Kidney epithelial cell (primary cell): Measurements from ENCODE around the gene WFDC2. TPM values are rescaled to one million over a fixed set of nuclear protein-coding genes. Genes with fewer than 3 reads are reported as not detected.

Experiments used
- DNase-seq: peaks from one replicate; pipeline ENCODE4 v3.0.0-alpha.2; 2010; ENCODE audit warnings: low read depth
- H3K27me3 ChIP-seq: 2 replicates; pipeline ENCODE4 v1.6.0; 2011; ENCODE audit warnings: low read length; ENCODE audit not compliant: control insufficient read depth, insufficient read depth
- H3K36me3 ChIP-seq: 2 replicates; pipeline ENCODE4 v1.5.1; 2011; ENCODE audit warnings: low read length; ENCODE audit not compliant: control insufficient read depth, insufficient read depth
- H3K4me3 ChIP-seq: 2 replicates; pipeline ENCODE4 v1.5.1; 2011; ENCODE audit warnings: low read depth, mild to moderate bottlenecking, control low read depth, low read length
- total RNA-seq: library from RNA; depleted of rRNA; stranded (reverse); fragments of >200 nt; gene quantifications from 2 replicates; pipeline ENCODE4 v1.2.3, GENCODE V29; 2015
- TF ChIP-seq, protein P1 (sequence below): IDR thresholded peaks from 2 replicates; pipeline ENCODE4 v1.5.1; 2011; ENCODE audit warnings: mild to moderate bottlenecking, moderate library complexity, low read length, control low read depth, inconsistent platforms; ENCODE audit not compliant: insufficient read depth, poor library complexity, severe bottlenecking

The WFDC2 gene
- total RNA-seq, 1 donor from 2014 or later: 84.9 TPM

DNA sequence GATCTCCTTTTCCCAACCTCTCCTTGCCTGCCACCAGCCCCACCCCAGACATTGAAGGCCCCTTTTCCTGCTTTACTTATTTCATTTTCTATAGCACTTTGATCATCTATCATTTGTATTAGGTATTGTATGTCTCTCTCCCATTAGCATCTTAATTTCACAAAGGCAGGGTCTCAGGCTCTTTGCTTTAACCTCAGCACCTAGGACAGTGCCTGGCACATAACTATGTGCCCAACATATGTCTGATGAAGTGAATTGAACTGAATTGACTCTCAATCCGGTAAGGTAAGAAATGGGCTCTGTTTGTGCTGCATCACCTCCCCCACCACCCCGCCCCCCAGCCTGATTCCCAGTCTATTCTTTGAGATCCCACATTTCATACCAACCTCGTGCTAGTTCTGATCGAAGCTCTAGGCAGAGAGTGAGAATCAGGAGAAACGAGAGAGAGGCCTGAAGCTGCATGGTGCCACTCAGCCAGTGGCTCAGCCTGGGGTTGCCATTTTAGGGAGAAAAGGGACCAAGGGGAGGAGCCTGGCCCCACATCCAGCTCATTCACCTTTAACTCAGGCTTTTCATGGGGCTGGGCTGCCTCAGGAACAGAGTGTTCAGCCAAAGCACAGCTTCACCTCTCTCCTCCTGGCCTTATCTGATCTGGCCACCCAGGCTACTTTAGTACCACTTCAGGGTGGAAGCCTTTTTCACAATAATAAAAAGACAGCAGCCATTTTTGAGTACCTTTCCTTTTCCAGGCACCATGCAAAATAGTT, 45.8 kb downstream of the WFDC2 start, which contains the start of gene SPINT3:
TSS of gene SPINT3 (minus strand) at position 476 of the 767 bp plus-strand sequence. CDS start at position 462, 14 bp downstream.
- no peaks in the 10 kb centered on the region for H3K27me3 ChIP-seq
- no peak within 1 kb of the TSS for H3K4me3 ChIP-seq
- H3K36me3 ChIP-seq: no peaks in the 10 kb centered on the region
- TF ChIP-seq, protein P1, sequence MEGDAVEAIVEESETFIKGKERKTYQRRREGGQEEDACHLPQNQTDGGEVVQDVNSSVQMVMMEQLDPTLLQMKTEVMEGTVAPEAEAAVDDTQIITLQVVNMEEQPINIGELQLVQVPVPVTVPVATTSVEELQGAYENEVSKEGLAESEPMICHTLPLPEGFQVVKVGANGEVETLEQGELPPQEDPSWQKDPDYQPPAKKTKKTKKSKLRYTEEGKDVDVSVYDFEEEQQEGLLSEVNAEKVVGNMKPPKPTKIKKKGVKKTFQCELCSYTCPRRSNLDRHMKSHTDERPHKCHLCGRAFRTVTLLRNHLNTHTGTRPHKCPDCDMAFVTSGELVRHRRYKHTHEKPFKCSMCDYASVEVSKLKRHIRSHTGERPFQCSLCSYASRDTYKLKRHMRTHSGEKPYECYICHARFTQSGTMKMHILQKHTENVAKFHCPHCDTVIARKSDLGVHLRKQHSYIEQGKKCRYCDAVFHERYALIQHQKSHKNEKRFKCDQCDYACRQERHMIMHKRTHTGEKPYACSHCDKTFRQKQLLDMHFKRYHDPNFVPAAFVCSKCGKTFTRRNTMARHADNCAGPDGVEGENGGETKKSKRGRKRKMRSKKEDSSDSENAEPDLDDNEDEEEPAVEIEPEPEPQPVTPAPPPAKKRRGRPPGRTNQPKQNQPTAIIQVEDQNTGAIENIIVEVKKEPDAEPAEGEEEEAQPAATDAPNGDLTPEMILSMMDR: no peak
- DNase-seq: no peak

- DNase-seq: peak; percentile 26
- TF ChIP-seq, protein P1: no peak
- no peaks in the 10 kb centered on the region for H3K36me3 ChIP-seq
- no peak overlapping the region for H3K4me3 ChIP-seq
- H3K27me3 ChIP-seq: no peaks in the 10 kb centered on the region
Observed at GRCh38 chr20:45518282-45518681, 48.7 kb downstream of the WFDC2 start.

- Histone ChIP-seq H3K36me3 (no peaks in the 10 kb centered on the region), H3K27me3 (no peaks in the 10 kb centered on the region), H3K4me3 (no peak overlapping the region)
- TF ChIP-seq, protein P1: no peak
- no peak for DNase-seq
Observed at GRCh38 chr20:45523821-45524220, 54.3 kb downstream of the WFDC2 start.

- H3K36me3 ChIP-seq: no peaks in the 10 kb centered on the region
- TF ChIP-seq, protein P1: no peak
- DNase-seq: no peak
- H3K27me3 ChIP-seq: no peaks in the 10 kb centered on the region
- H3K4me3 ChIP-seq: no peak overlapping the region
Observed at GRCh38 chr20:45527294-45527693, 57.7 kb downstream of the WFDC2 start.

Other genes starting within 250 kb of the WFDC2 start
- not detected in 2 replicates for gene SEMG2, start 248.4 kb upstream of the WFDC2 start, total RNA-seq
- 88.0 and 99.5 TPM in 2 replicates for gene SLPI, start 215.2 kb upstream of the WFDC2 start, total RNA-seq
- not detected in 2 replicates for gene RBPJL, start 162.9 kb upstream of the WFDC2 start, total RNA-seq
- not detected in 2 replicates for gene MATN4, start 161.5 kb upstream of the WFDC2 start, total RNA-seq
- 155 and 175 TPM in 2 replicates for gene SDC4, start 121.3 kb upstream of the WFDC2 start, total RNA-seq
- gene SYS1, start 106.6 kb upstream of the WFDC2 start, total RNA-seq: 54.3 and 55.2 TPM in 2 replicates
- not detected in 2 replicates for gene TP53TG5, start 91.4 kb upstream of the WFDC2 start, total RNA-seq
- 57.2 and 64.4 TPM in 2 replicates for gene DBNDD2, start 61.5 kb upstream of the WFDC2 start, total RNA-seq
- 69.8 and 92.7 TPM in 2 replicates for gene PIGT, start 53.6 kb upstream of the WFDC2 start, total RNA-seq
- gene SPINT3, start 45.9 kb downstream of the WFDC2 start, total RNA-seq: not detected in 2 replicates
- not detected in 2 replicates for gene WFDC6, start 69.7 kb downstream of the WFDC2 start, total RNA-seq
- gene EPPIN, start 77.6 kb downstream of the WFDC2 start, total RNA-seq: not detected in 2 replicates
- gene WFDC8, start 109.5 kb downstream of the WFDC2 start, total RNA-seq: not detected in 2 replicates
- gene WFDC10A, start 160.0 kb downstream of the WFDC2 start, total RNA-seq: not detected in 2 replicates
- not detected in 2 replicates for gene WFDC9, start 161.5 kb downstream of the WFDC2 start, total RNA-seq
- not detected in 2 replicates for gene WFDC11, start 200.5 kb downstream of the WFDC2 start, total RNA-seq
- not detected in 2 replicates for gene WFDC13, start 232.3 kb downstream of the WFDC2 start, total RNA-seq
- gene WFDC10B, start 235.3 kb downstream of the WFDC2 start, total RNA-seq: not detected in 2 replicates